Stimulated activated CD4-positive, alpha-beta T cell treated with anti-CD3 and anti-CD28 coated beads, Interleukin-2, amount 100 ng/mL, for 48 hours (primary cell): ENCODE measurements around the gene XPNPEP2.
"Not testable (repeated sequence)": the region's sequence is repeated elsewhere in the genome, so short reads cannot be mapped to it uniquely, and the experiment has no call there.

ENCODE experiments used
- DNase-seq, 2 donors: peaks; one replicate each; pipeline ENCODE4 v3.0.0-alpha.2; 2020

The XPNPEP2 gene

DNA sequence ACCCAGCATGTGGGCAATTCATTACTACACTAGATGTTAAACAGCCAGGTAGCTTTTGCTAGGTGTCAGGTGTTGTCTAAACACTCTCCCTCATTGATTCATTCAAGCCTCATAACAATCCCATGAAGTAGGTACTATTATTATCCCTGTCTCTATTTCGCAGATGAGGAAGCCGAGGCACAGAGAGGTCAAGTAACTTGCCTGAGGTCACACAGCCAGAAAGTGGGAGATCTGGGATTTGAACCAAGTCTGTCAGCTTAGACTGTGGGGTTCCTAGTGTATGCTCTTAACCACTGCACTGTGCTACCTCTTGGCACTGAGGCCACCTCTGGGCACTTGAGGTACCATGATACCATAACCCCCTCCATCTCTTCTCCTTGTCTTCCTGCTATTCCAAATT, 17.4 kb upstream of the XPNPEP2 start:
- no peak for DNase-seq

DNA sequence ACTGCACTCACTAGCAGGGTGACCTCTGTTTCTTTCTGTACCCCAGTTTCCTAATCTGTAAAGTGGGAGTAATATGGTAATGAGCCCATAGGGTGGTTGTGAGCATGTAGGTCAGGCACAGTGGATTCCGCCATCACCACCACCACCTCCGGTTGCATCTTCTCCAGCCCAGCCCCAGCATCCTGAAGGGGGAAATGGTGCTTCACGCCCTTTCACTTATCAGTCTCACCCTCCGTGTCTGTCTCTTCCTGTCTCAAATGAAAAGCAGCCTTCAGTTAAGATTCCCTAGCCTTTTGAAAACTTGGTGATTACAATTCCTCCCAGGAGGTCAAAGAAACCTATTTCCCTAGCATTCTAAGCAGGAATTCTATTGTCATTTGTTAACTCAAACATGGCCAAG, 16.9 kb upstream of the XPNPEP2 start:
- no peak for DNase-seq

- DNase-seq, result no peak
Observed at GRCh38 chrX:129723511-129723910, 15.3 kb upstream of the XPNPEP2 start.

GRCh38 chrX:129724754-129725153, 14.0 kb upstream of the XPNPEP2 start:
- no peak for DNase-seq

GRCh38 chrX:129726307-129727111, 12.3 kb upstream of the XPNPEP2 start:
- peak; percentile 25 to 36 for DNase-seq

DNA sequence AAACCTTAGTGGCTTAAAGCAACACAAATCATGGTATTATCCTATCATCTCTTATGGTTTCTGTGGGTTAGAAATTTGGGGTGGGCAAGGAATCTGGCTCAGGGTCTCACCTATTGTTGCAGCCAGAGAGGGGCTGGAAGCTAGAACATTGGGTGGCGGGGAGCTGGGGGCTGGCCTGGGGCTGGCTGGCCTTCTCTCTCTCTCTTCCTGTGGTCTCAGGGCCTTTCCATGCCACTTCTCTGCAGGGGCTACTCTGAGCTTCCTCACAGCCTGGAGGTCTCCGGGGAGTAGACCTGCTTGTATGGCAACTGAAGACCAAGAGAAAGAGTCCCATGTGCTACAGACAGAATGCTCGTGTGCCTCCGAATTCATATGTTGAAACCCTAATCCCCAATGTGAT, 10.7 kb upstream of the XPNPEP2 start:
- no peak for DNase-seq

GRCh38 chrX:129731228-129731627, 7.6 kb upstream of the XPNPEP2 start:
- no peak for DNase-seq

DNA sequence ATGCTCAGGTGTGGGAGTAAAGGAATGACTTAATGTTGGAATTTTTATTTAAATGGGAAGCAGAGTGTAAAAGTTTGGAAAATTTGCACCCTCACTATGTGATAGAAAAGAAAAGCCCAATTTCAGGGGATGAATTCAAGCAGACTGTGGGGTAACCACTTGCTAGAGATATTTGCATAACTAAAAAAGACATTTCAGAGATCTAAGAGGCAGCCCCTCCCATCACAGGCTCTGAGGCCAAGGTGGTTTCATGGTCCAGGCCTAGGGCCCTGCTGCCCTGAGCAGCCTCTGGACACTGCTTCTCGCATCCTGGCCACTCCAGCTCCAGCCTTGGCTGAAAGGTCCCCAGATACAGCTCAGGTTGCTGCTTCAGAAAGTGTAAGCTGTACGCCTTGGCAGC, 5.9 kb upstream of the XPNPEP2 start:
- DNase-seq, result no peak

DNA sequence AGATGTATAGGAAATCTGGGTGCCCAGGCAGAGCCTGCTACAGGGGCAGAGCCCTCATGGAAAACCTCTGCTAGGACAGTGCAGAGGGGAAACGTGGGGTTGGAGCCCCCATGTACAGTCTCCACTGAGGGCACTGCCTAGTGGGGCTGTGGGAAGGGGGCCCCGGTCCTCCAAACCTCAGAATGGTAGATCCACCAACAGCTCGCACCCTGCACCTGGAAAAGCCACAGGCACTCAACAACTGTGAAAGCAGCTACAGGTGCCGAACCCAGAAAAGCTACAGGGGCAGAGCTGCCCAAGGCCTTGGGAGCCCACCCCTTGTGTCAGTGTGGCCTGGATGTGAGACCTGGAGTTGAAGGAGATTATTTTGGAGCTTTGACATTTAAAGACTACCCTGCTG, 5.4 kb upstream of the XPNPEP2 start:
- DNase-seq, result no peak

DNA sequence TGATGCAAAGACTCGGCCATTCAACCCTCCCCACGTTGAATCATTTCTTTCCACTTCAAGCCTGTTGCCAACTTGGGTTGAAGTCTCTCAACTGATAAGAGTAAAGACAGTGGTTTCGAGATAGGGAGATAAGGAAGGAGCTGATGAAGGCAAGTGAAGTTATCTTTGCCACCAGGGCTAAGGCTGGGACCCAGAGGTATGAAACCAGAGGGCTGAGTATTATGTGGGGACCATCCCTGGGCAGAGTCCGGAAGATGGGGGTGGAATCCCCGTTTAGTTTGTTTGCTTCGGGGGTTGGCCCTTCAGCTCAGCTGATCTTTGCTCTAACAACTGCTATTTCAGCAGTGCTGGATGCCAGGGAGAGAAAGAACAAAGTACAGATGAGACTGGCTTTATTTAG, 2.3 kb upstream of the XPNPEP2 start:
- DNase-seq, result no peak

DNA sequence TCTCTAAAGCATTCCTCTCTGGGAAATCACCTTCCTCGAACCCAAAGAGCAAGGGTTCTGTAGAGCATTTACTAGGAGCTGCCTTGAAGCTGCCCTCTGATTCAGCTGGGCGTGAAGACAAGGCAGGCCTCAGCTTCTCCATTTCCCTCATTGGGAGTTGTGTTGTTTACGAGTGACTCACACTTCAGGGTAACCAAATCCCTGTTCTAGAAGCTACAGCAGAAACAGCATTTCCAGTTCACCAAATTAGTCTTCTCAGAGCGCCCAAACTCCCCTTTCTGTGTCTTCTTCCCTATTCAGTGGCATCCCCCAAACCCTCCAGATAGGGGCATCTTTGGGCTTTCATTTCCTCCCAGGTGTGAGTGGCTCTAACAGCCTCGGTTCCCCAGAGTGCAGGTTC, 863 bp upstream of the XPNPEP2 start:
- DNase-seq, result no peak

DNA sequence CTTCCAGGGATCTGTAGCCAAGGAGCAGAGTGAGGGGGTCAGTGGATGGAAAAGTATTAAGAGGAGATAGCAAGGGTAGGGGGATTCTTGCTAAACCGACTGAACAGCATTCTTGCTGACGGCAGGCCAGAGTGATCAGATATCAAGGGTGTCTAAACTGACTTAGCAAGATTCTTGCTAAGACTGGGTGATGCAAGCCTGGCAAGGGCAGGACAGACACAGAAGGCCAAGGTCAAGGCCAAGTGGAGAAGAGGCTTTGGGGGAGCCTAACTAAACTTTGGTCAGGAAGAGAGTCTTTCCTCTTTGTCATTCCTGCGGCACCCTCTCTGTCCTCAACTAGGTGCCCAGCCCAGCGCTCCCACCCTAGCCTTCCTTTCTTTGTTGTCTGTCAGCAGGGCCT, 799 bp downstream of the XPNPEP2 start:
- no peak for DNase-seq

DNA sequence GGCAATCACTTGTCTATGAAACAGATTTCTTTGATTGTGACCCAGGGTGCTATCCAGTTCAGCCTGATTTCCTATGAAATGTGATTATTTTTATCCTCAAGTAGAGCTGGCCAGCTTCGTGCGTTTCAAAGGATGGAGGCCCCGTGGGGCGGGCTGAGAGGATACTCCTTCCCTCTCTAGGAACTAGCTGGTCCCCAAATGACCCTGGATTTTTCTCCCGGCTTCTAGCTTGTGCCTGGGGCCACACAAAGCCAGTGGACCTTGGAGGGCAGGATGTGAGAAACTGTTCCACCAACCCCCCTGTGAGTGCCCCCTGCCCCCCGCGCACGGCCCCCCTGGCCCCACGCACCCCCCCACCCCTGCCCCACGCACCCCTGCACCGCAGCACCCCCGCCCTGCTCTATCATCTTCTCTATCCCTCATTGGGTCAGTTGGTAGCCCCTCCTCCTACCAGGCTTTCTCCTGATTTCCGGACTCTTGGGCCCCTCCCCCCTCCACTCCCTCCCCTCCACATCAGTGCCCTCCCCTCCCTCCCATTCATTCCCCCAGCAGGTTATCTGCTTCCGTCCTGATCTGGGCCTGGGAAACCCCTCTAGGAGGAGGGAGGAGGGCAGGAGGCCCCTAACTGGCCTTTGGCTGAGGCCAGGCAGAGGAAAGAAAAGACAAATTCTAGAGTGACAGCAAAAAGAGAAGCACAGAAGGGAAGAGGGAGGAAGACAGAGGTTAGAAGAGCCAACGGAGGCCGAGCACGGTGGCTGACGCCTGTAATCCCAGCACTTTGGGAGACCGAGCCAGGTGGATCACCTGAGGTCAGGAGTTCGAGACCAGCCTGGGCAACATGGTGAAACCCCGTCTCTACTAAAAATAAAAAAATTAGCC, 3.3 kb downstream of the XPNPEP2 start:
- DNase-seq, result no peak

- not testable (repeated sequence) for DNase-seq
Observed at GRCh38 chrX:129742759-129743152, 4.0 kb downstream of the XPNPEP2 start.

- no peak for DNase-seq
Observed at GRCh38 chrX:129743821-129744220, 5.0 kb downstream of the XPNPEP2 start.

- no peak for DNase-seq
Observed at GRCh38 chrX:129744861-129745321, 6.1 kb downstream of the XPNPEP2 start.

DNA sequence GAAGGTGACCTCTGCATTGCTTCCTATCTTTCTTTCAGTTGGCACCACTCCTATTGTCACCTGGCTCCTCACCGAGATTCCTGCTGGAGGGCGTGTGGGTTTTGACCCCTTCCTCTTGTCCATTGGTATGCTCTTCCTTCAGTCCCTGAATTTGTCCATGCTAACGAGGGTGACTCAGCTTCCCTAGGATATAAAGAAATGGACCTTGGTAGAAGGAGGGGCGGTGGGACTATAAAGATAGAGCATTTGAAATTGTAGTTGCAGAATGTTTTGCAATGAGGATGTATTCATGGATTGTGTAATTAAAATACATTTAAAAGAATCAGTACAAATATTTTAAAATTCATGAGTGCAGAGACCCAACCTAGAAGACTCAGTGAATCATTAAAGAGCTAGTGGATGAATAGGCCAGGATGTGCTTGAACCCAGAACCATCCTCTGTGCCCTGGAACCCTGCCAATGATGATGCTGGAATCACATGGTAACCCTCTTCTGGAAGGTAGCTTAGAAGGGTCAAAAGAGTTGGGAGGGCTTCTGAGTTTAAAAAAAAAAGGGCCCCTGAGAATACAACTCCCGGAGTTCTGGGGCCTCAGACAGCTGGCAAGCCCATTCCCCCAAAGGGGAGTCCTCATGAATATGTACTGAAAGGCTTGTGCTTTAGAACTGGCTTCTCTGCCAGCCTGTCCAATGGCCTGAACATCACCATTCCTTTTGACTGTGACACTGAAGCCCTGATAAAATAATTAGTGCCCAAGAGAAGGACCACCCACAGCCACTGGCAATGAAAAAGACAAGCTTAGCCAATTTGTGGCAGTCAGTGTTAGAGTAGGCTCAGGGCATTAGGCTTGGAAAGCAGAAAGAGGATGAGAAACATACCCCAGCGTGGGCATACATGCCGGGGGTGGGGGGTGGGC, 8.0 kb downstream of the XPNPEP2 start:
- no peak for DNase-seq

DNA sequence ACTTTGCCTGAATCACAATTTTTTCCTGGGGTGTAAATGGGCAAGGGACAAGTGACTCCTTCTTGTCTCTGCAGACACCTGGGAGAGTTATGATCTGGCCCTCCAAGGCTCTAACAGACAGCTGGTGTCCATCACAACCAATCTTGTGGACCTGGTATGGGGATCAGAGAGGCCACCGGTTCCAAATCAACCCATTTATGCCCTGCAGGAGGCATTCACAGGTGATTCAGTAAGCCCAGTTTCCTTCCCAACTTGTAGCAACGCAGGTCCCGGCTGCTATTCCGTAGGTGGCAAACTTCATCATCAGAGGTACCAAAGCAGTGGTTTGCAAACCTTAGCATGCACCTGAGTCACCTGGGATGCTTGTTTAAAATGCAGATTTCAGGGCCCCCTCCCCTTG, 8.8 kb downstream of the XPNPEP2 start:
- DNase-seq, result no peak

DNA sequence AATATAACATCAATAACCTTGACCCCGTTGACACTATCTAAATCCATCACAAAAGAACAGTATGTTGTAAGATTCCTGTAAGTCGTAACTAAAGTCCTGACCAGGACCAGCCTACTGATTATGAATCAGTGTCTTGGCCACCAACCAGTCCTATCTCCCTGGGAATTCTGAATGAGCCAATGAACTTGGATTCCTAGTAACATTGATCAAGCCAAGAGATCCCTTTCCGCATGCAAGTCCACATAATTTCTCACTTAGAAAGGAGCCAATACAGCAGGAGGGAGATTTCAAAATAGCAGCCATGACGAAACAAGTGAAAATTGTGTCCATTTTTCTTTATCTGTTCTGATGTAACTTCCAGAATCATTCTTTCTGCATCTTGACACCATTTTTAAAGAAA, 9.5 kb downstream of the XPNPEP2 start:
- DNase-seq, result no peak

- DNase-seq, result no peak
Observed at GRCh38 chrX:129749069-129749468, 10.3 kb downstream of the XPNPEP2 start.

- DNase-seq, result no peak
Observed at GRCh38 chrX:129750971-129751370, 12.2 kb downstream of the XPNPEP2 start.

GRCh38 chrX:129754056-129755024, 15.6 kb downstream of the XPNPEP2 start:
- DNase-seq, result no peak
